Sigmoid colon (tissue), 3 donors: Measurements from ENCODE around the gene SLC1A3.

ENCODE experiments used
- CTCF ChIP-seq, 4 experiments: fragments of 450-650 bp in 3 of 4; fragments of 200-600 bp in 1 of 4; IDR thresholded peaks; one replicate each; pipeline ENCODE4 v1.5.1; 2016 to 2019; ENCODE audit warnings: antibody characterized with exemption in 4 of 4, mild to moderate bottlenecking in 3 of 4, moderate library complexity in 2 of 4
- POLR2A ChIP-seq, 2 donors: fragments of 450-650 bp; IDR thresholded peaks; one replicate each; pipeline ENCODE4 v1.6.1; 2016; ENCODE audit warnings: antibody characterized with exemption in 2 of 2, mild to moderate bottlenecking in 2 of 2, moderate library complexity in 2 of 2

GRCh38 chr5:36647046-36647445, 40.6 kb downstream of the SLC1A3 start:
- TF ChIP-seq CTCF (IDR thresholded peaks at IDR 0.05), result no peak
- no peak for TF ChIP-seq POLR2A (IDR thresholded peaks at IDR 0.05)
